ENCODE data around the gene SNX24. TPM values are rescaled to one million over a fixed set of nuclear protein-coding genes. Genes with fewer than 3 reads are reported as not detected.
"Not testable (repeated sequence)": the region's sequence is repeated elsewhere in the genome, so short reads cannot be mapped to it uniquely, and the experiment has no call there.

The SNX24 gene
- total and polyA plus RNA-seq, 3 donors from 2014 or later = 13.1 to 25.8 (median 23.1) TPM

DNA sequence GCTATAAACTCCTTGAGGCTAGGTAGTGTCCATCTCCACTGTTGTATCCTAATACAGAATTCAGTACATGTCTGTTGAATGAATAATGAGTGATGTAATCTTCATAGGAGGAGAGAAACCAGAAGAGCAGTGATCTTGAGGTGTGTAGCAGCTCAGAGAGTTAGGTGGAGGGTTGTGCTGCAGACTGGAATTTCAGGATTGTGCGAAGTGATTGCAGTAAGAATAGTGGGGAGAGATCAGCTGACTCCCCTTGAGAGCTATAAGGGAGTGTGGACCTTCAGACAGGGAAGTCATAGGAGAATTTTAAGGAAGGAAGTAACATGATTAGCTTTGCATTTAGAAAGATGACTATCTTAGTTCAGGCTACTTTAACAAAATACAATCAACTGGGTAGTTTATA is 4.4 kb downstream of the SNX24 start:
- no peak for TF ChIP-seq POLR2A (IDR thresholded peaks at IDR 0.05)
- TF ChIP-seq, protein P1, sequence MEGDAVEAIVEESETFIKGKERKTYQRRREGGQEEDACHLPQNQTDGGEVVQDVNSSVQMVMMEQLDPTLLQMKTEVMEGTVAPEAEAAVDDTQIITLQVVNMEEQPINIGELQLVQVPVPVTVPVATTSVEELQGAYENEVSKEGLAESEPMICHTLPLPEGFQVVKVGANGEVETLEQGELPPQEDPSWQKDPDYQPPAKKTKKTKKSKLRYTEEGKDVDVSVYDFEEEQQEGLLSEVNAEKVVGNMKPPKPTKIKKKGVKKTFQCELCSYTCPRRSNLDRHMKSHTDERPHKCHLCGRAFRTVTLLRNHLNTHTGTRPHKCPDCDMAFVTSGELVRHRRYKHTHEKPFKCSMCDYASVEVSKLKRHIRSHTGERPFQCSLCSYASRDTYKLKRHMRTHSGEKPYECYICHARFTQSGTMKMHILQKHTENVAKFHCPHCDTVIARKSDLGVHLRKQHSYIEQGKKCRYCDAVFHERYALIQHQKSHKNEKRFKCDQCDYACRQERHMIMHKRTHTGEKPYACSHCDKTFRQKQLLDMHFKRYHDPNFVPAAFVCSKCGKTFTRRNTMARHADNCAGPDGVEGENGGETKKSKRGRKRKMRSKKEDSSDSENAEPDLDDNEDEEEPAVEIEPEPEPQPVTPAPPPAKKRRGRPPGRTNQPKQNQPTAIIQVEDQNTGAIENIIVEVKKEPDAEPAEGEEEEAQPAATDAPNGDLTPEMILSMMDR (IDR thresholded peaks at IDR 0.05) = no peak
- WGBS, 2 donors = 83 to 88% methylated on average over 1 of the region's 1 CpG
- Histone ChIP-seq H3K27me3 (no peaks in the 10 kb centered on the region), H3K36me3 (ENCODE audit: low read depth, missing control alignments) (no peaks in the 10 kb centered on the region), H3K27ac (no peak overlapping the region), H3K4me3 (no peak overlapping the region), H3K4me1 (peaks cover 5% of the 10 kb centered on the region), H3K9me3 (no peaks in the 10 kb centered on the region)
- no peak for DNase-seq
- intact Hi-C loops (cut with DNase I; ENCODE audit: low total_unique reads) = no loop called here

GRCh38 chr5:122857538-122857937 is 12.1 kb downstream of the SNX24 start:
- H3K27ac ChIP-seq; DNase-seq; H3K4me3 ChIP-seq; intact Hi-C loops (cut with DNase I; ENCODE audit: low total_unique reads); H3K27me3 ChIP-seq; H3K4me1 ChIP-seq; H3K36me3 ChIP-seq (ENCODE audit: low read depth, missing control alignments); H3K9me3 ChIP-seq: not testable (repeated sequence)
- WGBS, 2 donors = 94 to 96% methylated on average over 8 of the region's 8 CpGs

- intact Hi-C loops (cut with DNase I; ENCODE audit: low total_unique reads) = no loop called here
- WGBS, 2 donors = 61 to 68% methylated on average over 1 of the region's 1 CpG
- DNase-seq = no peak
- Histone ChIP-seq H3K36me3 (ENCODE audit: low read depth, missing control alignments) (no peaks in the 10 kb centered on the region), H3K27ac (no peak overlapping the region), H3K4me1 (no peaks in the 10 kb centered on the region), H3K27me3 (no peaks in the 10 kb centered on the region), H3K4me3 (no peak overlapping the region), H3K9me3 (no peaks in the 10 kb centered on the region)
- TF ChIP-seq, protein P1 (IDR thresholded peaks at IDR 0.05) = no peak
- TF ChIP-seq POLR2A (IDR thresholded peaks at IDR 0.05) = no peak
Observed at GRCh38 chr5:122858451-122858850, 13.0 kb downstream of the SNX24 start.

DNA sequence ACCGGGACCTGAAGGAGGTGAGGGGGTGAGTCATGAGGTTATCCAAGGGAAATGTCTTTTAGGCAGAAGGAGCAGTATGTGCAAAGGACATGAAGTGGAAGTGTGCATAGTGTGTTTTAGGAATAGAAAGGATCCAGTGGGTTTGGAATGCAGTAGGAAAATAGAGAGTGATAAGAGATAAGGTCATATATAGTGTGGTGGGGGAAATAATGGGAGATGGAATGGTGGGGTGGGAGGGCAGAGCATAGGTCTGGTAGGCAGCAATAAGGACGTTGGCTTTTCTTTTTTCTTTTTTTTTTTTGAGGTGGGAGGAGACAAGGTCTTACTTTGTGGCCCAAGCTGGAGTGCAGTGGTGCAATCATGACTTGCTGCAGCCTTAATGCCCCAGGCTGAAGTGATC is 17.8 kb downstream of the SNX24 start:
- no peak overlapping the region for H3K27ac ChIP-seq
- no peaks in the 10 kb centered on the region for H3K9me3 ChIP-seq
- no peaks in the 10 kb centered on the region for H3K4me1 ChIP-seq
- H3K4me3 ChIP-seq = no peak overlapping the region
- intact Hi-C loops (cut with DNase I; ENCODE audit: low total_unique reads) = no loop called here
- TF ChIP-seq POLR2A (IDR thresholded peaks at IDR 0.05) = no peak
- TF ChIP-seq, protein P1 (IDR thresholded peaks at IDR 0.05) = no peak
- DNase-seq = no peak
- WGBS, 2 donors = 65 to 74% methylated on average over 2 of the region's 2 CpGs
- no peaks in the 10 kb centered on the region for H3K36me3 ChIP-seq (ENCODE audit: low read depth, missing control alignments)
- H3K27me3 ChIP-seq = no peaks in the 10 kb centered on the region

- no peak for TF ChIP-seq POLR2A (IDR thresholded peaks at IDR 0.05)
- TF ChIP-seq, protein P1 (IDR thresholded peaks at IDR 0.05) = no peak
- intact Hi-C loops (cut with DNase I; ENCODE audit: low total_unique reads) = no loop called here
- H3K4me1 ChIP-seq = no peaks in the 10 kb centered on the region
- no peak overlapping the region for H3K27ac ChIP-seq
- DNase-seq = no peak
- WGBS, 2 donors = 94 to 97% methylated on average over 4 of the region's 4 CpGs
- no peaks in the 10 kb centered on the region for H3K9me3 ChIP-seq
- no peaks in the 10 kb centered on the region for H3K36me3 ChIP-seq (ENCODE audit: low read depth, missing control alignments)
- no peak overlapping the region for H3K4me3 ChIP-seq
- H3K27me3 ChIP-seq = no peaks in the 10 kb centered on the region
Observed at GRCh38 chr5:122863721-122864120, 18.3 kb downstream of the SNX24 start.
